HCT116 (cell line): ENCODE measurements around the gene MAEA. TPM values are rescaled to one million over a fixed set of nuclear protein-coding genes. Genes with fewer than 3 reads are reported as not detected.

ENCODE experiments used
- ATAC-seq: fragments of 200-7000 bp; cut with Tn5 transposase; 2 replicates; pipeline ENCODE4 v1.9.1; 2020; ENCODE audit warnings: mild to moderate bottlenecking, moderate library complexity
- BruUV-seq: library from RNA; stranded (reverse); fragments of 400-500 nt; replicated peaks from 2 replicates; lab custom pipeline; 2021; lab: Mats Ljungman, UMichigan
- CTCF ChIA-PET: fragments of 300-600 bp; sonication (Branson Sonifier 250); formaldehyde crosslinking; loops from one replicate; lab custom pipeline; 2021; ENCODE audit warnings: antibody characterized with exemption; lab: Charles Lee
- POLR2A ChIA-PET: fragments of 300-600, 350-600 bp; sonication (Branson Sonifier 250); formaldehyde crosslinking; loops from one replicate; lab custom pipeline; 2021; ENCODE audit warnings: antibody characterized with exemption; lab: Charles Lee
- RAD21 ChIA-PET, 2 experiments: fragments of 300-600 bp; sonication (Branson Sonifier 250); formaldehyde crosslinking; loops; one replicate each; lab custom pipeline; 2023; ENCODE audit warnings: low total read pairs in 2 of 2; ENCODE audit not compliant: uncharacterized antibody in 2 of 2, unreplicated experiment in 2 of 2, low non-redundant PET in 1 of 2; lab: Charles Lee
- DNase-seq: peaks from one replicate; pipeline ENCODE4 v3.0.0-alpha.2; 2010; ENCODE audit warnings: low read depth, low spot score
- H2AFZ ChIP-seq: fragments of 200-600 bp; shearing (Covaris generic), sonication (generic); 2 replicates; pipeline ENCODE4 v1.6.1; 2017; ENCODE audit warnings: low read depth, mixed run types, mixed read lengths, antibody characterized with exemption, low read length; ENCODE audit not compliant: poor library complexity, severe bottlenecking
- H3K27ac ChIP-seq: 2 replicates; pipeline ENCODE4 v1.5.1; 2012; ENCODE audit warnings: low read depth, low read length
- H3K27me3 ChIP-seq: fragments of 200-600 bp; sonication (generic); 2 replicates; pipeline ENCODE4 v1.6.1; 2016; ENCODE audit warnings: mixed run types, low read length, mixed read lengths; ENCODE audit not compliant: insufficient read depth
- H3K36me3 ChIP-seq, 2 experiments: fragments of 200-500 bp in 1 of 2; fragments of 200-600 bp in 1 of 2; sonication (Bioruptor generic) in 1 of 2; sonication (generic) in 1 of 2; 2 replicates each; pipeline versions ENCODE4 v1.5.1 to v1.6.1; 2014 to 2016; ENCODE audit warnings: low read length in 2 of 2, inconsistent platforms in 1 of 2, mixed read lengths in 1 of 2, mixed run types in 1 of 2; ENCODE audit not compliant: insufficient read depth in 2 of 2, control insufficient read depth in 1 of 2
- H3K4me1 ChIP-seq, 2 experiments: fragments of 200-600 bp in 1 of 2; sonication (generic) in 1 of 2; 2 replicates each; pipeline versions ENCODE4 v1.5.1 to v1.6.1; 2012 to 2017; ENCODE audit warnings: low read length in 2 of 2, inconsistent platforms in 1 of 2, mild to moderate bottlenecking in 1 of 2, mixed read lengths in 1 of 2, mixed run types in 1 of 2, moderate library complexity in 1 of 2; ENCODE audit not compliant: insufficient read depth in 2 of 2, control insufficient read depth in 1 of 2
- H3K4me2 ChIP-seq: fragments of 200-600 bp; sonication (generic); 2 replicates; pipeline ENCODE4 v1.6.1; 2017; ENCODE audit warnings: mixed run types, low read length, mixed read lengths
- H3K4me3 ChIP-seq, 2 experiments: fragments of 200-600 bp in 1 of 2; sonication (generic) in 1 of 2; replicated peaks in 1 of 2; 2 replicates each; pipeline ENCODE4 v1.5.1; 2011 to 2016; ENCODE audit warnings: low read length in 2 of 2, control low read depth in 1 of 2, low read depth in 1 of 2, mild to moderate bottlenecking in 1 of 2, mixed read lengths in 1 of 2, mixed run types in 1 of 2
- H3K79me2 ChIP-seq: fragments of 200-600 bp; sonication (generic); 2 replicates; pipeline ENCODE4 v1.6.1; 2017; ENCODE audit warnings: mild to moderate bottlenecking, mixed run types, low read length, moderate library complexity, mixed read lengths; ENCODE audit not compliant: insufficient read depth
- H3K9ac ChIP-seq: fragments of 200-600 bp; sonication (generic); 2 replicates; pipeline ENCODE4 v1.6.1; 2016; ENCODE audit warnings: low read length, mixed read lengths
- H3K9me2 ChIP-seq: fragments of 200-600 bp; sonication (generic), shearing (Covaris generic); 2 replicates; pipeline ENCODE4 v1.6.1; 2017; ENCODE audit warnings: mixed run types, mild to moderate bottlenecking, moderate library complexity; ENCODE audit not compliant: insufficient read depth
- H3K9me3 ChIP-seq, 2 experiments: fragments of 200-500 bp in 1 of 2; fragments of 200-600 bp in 1 of 2; sonication (Bioruptor generic) in 1 of 2; sonication (generic) in 1 of 2; 2 replicates each; pipeline ENCODE4 v1.6.1; 2014 to 2017; ENCODE audit warnings: low read length in 2 of 2, mixed read lengths in 2 of 2, inconsistent platforms in 1 of 2, low read depth in 1 of 2, mild to moderate bottlenecking in 1 of 2, mixed run types in 1 of 2, moderate library complexity in 1 of 2; ENCODE audit not compliant: control insufficient read depth in 1 of 2, insufficient read depth in 1 of 2
- H4K20me1 ChIP-seq: fragments of 200-600 bp; sonication (generic), shearing (Covaris generic); 2 replicates; pipeline ENCODE4 v1.6.1; 2017; ENCODE audit warnings: mixed run types, mild to moderate bottlenecking, moderate library complexity; ENCODE audit not compliant: insufficient read depth
- EGR1 ChIP-seq: IDR thresholded peaks from 2 replicates; pipeline ENCODE4 v1.6.1; 2012; ENCODE audit warnings: low read depth
- ELF1 ChIP-seq: IDR thresholded peaks from 2 replicates; pipeline ENCODE4 v1.6.1; 2012; ENCODE audit warnings: low read depth, borderline replicate concordance
- POLR2AphosphoS5 ChIP-seq: IDR thresholded peaks from 2 replicates; pipeline ENCODE4 v1.6.1; 2011; ENCODE audit warnings: mild to moderate bottlenecking, low read depth, low read length, moderate library complexity
- RAD21 ChIP-seq: IDR thresholded peaks from 2 replicates; pipeline ENCODE4 v1.6.1; 2012; ENCODE audit warnings: low read depth, mild to moderate bottlenecking
- SIN3A ChIP-seq: IDR thresholded peaks from 2 replicates; pipeline ENCODE4 v1.6.1; 2012; ENCODE audit warnings: low read depth
- YY1 ChIP-seq: IDR thresholded peaks from 2 replicates; pipeline ENCODE4 v1.6.1; 2011; ENCODE audit warnings: low read length, low read depth, moderate library complexity, mild to moderate bottlenecking; ENCODE audit not compliant: insufficient replicate concordance; ENCODE audit errors: extremely low read depth
- intact Hi-C: fragments of 100-400 bp; cut with micrococcal nuclease; formaldehyde crosslinking; loops from 2 replicates; pipeline ENCODE4 v1.10.0; 2022
- total RNA-seq: library from RNA; stranded (reverse); gene quantifications from one replicate; pipeline ENCODE4 v1.2.1, GENCODE V29; 2021; ENCODE audit not compliant: unreplicated experiment
- TF ChIP-seq, protein P1 (sequence below), 3 experiments: fragments of 200-600 bp in 1 of 3; sonication (generic) in 1 of 3; IDR thresholded peaks in 2 of 3; conservative IDR thresholded peaks in 1 of 3; 2 replicates each; pipeline ENCODE4 v1.5.1; 2012 to 2017; ENCODE audit warnings: low read depth in 2 of 3, low read length in 2 of 3, antibody characterized with exemption in 1 of 3, borderline replicate concordance in 1 of 3, control low read depth in 1 of 3, mild to moderate bottlenecking in 1 of 3, mixed read lengths in 1 of 3, mixed run types in 1 of 3, moderate library complexity in 1 of 3; ENCODE audit not compliant: insufficient read depth in 1 of 3
- TF ChIP-seq, protein P2 (sequence below): IDR thresholded peaks from 2 replicates; pipeline ENCODE4 v1.6.1; 2011; ENCODE audit warnings: mild to moderate bottlenecking, low read length, moderate library complexity; ENCODE audit not compliant: insufficient replicate concordance; ENCODE audit errors: extremely low read depth

The MAEA gene
- total RNA-seq, 1 experiment from 2014 or later = 88.3 TPM

DNA sequence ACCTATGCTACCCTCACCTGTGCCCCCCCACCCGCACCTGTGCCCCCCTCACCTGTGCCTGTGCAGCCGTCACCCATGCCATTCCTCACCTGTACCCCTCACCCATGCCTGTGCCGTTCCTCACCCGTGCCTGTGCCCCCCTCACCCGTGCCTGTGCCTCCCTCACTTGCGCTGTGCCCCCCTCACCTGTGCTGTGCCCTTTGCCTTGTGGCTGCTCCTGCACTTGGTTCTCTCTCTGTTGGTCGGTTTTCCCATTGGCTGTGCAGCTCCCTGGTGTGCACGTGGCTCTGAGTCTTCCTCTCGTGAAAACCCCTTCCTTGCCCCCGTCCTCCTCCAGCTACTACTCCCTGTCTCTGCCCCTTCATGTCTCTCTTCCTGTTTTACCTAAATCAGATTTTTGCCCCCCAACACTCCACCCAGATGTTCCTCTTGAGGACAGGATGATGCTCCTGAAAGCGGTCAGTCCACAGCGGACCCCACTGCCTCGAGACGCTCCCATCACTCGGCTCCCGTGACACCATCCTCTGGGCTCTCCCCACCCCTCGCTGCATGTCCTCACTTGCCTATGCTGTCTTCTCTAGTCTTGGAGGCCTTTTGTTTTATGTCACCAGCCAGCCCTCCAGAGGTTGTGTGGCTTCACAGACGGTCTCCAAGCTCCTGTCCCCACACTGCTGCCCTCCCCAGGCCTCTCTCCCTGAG lies 6.8 kb downstream of the MAEA start:
- ATAC-seq (no peak), DNase-seq (no peak)
- POLR2A ChIA-PET = no interaction called here
- intact Hi-C loops = no loop called here
- H3K79me2 ChIP-seq = peaks cover 95% of the 10 kb centered on the region
- no TSS peak for BruUV-seq
- H3K4me2 ChIP-seq = no peak overlapping the region
- H4K20me1 ChIP-seq = 0 out of 2 replicates have a peak, but pooled peaks cover 3% of the 10 kb centered on the region
- H3K36me3 ChIP-seq = peaks cover 5 to 17% of the 10 kb centered on the region in 2 experiments; a peak in 3 of 4 replicates
- TF ChIP-seq SIN3A (no peak), YY1 (no peak), ELF1 (no peak), RAD21 (no peak), POLR2AphosphoS5 (no peak), EGR1 (no peak)
- TF ChIP-seq, protein P1, sequence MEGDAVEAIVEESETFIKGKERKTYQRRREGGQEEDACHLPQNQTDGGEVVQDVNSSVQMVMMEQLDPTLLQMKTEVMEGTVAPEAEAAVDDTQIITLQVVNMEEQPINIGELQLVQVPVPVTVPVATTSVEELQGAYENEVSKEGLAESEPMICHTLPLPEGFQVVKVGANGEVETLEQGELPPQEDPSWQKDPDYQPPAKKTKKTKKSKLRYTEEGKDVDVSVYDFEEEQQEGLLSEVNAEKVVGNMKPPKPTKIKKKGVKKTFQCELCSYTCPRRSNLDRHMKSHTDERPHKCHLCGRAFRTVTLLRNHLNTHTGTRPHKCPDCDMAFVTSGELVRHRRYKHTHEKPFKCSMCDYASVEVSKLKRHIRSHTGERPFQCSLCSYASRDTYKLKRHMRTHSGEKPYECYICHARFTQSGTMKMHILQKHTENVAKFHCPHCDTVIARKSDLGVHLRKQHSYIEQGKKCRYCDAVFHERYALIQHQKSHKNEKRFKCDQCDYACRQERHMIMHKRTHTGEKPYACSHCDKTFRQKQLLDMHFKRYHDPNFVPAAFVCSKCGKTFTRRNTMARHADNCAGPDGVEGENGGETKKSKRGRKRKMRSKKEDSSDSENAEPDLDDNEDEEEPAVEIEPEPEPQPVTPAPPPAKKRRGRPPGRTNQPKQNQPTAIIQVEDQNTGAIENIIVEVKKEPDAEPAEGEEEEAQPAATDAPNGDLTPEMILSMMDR (IDR thresholded peaks at IDR 0.05 in 2 of 3, conservative IDR thresholded peaks at IDR 0.05 in 1 of 3; ENCODE audit: borderline replicate concordance in 1 of 3, insufficient read depth in 1 of 3, low read depth in 2 of 3, low read length in 2 of 3) = no peak
- TF ChIP-seq, protein P2, sequence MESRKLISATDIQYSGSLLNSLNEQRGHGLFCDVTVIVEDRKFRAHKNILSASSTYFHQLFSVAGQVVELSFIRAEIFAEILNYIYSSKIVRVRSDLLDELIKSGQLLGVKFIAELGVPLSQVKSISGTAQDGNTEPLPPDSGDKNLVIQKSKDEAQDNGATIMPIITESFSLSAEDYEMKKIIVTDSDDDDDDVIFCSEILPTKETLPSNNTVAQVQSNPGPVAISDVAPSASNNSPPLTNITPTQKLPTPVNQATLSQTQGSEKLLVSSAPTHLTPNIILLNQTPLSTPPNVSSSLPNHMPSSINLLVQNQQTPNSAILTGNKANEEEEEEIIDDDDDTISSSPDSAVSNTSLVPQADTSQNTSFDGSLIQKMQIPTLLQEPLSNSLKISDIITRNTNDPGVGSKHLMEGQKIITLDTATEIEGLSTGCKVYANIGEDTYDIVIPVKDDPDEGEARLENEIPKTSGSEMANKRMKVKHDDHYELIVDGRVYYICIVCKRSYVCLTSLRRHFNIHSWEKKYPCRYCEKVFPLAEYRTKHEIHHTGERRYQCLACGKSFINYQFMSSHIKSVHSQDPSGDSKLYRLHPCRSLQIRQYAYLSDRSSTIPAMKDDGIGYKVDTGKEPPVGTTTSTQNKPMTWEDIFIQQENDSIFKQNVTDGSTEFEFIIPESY = no peak
- CTCF ChIA-PET = no interaction called here
- no peaks in the 10 kb centered on the region for H3K9me3 ChIP-seq
- H3K9me2 ChIP-seq = no peaks in the 10 kb centered on the region
- RAD21 ChIA-PET = no interaction called here
- H3K27ac ChIP-seq = no peak overlapping the region
- no peak overlapping the region for H3K4me3 ChIP-seq
- H3K27me3 ChIP-seq = no peaks in the 10 kb centered on the region
- peaks cover 7 to 11% of the 10 kb centered on the region in 2 experiments for H3K4me1 ChIP-seq
- no peak overlapping the region for H3K9ac ChIP-seq
- no peak overlapping the region for H2AFZ ChIP-seq
